Measurements from ENCODE around the gene CAMK4.

GRCh38 chr5:111517853-111518501 is 293.8 kb downstream of the CAMK4 start:
- no peak for TF ChIP-seq EGR1 (IDR thresholded peaks at IDR 0.05; ENCODE audit: low read depth in 2 of 2)
- TF ChIP-seq, protein P1, sequence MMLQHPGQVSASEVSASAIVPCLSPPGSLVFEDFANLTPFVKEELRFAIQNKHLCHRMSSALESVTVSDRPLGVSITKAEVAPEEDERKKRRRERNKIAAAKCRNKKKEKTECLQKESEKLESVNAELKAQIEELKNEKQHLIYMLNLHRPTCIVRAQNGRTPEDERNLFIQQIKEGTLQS (IDR thresholded peaks at IDR 0.05), result no peak
- TF ChIP-seq, protein P2, sequence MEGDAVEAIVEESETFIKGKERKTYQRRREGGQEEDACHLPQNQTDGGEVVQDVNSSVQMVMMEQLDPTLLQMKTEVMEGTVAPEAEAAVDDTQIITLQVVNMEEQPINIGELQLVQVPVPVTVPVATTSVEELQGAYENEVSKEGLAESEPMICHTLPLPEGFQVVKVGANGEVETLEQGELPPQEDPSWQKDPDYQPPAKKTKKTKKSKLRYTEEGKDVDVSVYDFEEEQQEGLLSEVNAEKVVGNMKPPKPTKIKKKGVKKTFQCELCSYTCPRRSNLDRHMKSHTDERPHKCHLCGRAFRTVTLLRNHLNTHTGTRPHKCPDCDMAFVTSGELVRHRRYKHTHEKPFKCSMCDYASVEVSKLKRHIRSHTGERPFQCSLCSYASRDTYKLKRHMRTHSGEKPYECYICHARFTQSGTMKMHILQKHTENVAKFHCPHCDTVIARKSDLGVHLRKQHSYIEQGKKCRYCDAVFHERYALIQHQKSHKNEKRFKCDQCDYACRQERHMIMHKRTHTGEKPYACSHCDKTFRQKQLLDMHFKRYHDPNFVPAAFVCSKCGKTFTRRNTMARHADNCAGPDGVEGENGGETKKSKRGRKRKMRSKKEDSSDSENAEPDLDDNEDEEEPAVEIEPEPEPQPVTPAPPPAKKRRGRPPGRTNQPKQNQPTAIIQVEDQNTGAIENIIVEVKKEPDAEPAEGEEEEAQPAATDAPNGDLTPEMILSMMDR (IDR thresholded peaks at IDR 0.05; ENCODE audit: low read depth, low read length, missing input control), result no peak
- no peak for TF ChIP-seq RAD21 (IDR thresholded peaks at IDR 0.05)
- no peak for TF ChIP-seq MAX (IDR thresholded peaks at IDR 0.05)
- TF ChIP-seq TAF1 (conservative IDR thresholded peaks at IDR 0.05), result no peak
- no peak for TF ChIP-seq REST (IDR thresholded peaks at IDR 0.05)
- no peak for TF ChIP-seq GABPA (IDR thresholded peaks at IDR 0.05 in 1 of 2, conservative IDR thresholded peaks at IDR 0.05 in 1 of 2)
- no peak for TF ChIP-seq FOXA1 (IDR thresholded peaks at IDR 0.05)
- no peak for TF ChIP-seq HNF4G (IDR thresholded peaks at IDR 0.05)
- TF ChIP-seq YY1 (IDR thresholded peaks at IDR 0.05), result no peak
